ENCODE measurements around the gene GHDC. TPM values are rescaled to one million over a fixed set of nuclear protein-coding genes. Genes with fewer than 3 reads are reported as not detected.

The GHDC gene
- total and polyA plus RNA-seq, 2 of the 8 experiments (the other 6 are each of a cell fraction or from before 2014, with no cell fraction given), result 7.4 to 8.1 TPM

- TF ChIP-seq SP2 (IDR thresholded peaks at IDR 0.05; ENCODE audit: low read length) (no peak), CTBP2 (IDR thresholded peaks at IDR 0.05; ENCODE audit: borderline replicate concordance, insufficient read depth, insufficient read length, low read length) (no peak), CHD1 (IDR thresholded peaks at IDR 0.05; ENCODE audit: low read depth, low read length) (no peak), CREB1 (IDR thresholded peaks at IDR 0.05) (no peak)
- TF ChIP-seq, protein P1, sequence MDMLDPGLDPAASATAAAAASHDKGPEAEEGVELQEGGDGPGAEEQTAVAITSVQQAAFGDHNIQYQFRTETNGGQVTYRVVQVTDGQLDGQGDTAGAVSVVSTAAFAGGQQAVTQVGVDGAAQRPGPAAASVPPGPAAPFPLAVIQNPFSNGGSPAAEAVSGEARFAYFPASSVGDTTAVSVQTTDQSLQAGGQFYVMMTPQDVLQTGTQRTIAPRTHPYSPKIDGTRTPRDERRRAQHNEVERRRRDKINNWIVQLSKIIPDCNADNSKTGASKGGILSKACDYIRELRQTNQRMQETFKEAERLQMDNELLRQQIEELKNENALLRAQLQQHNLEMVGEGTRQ (IDR thresholded peaks at IDR 0.05; ENCODE audit: low read length), result no peak
Observed at GRCh38 chr17:42198897-42199296, 4.6 kb upstream of the GHDC start (continued).
